Fibroblast of skin of back (primary cell): ENCODE data around the gene INSR. TPM values are rescaled to one million over a fixed set of nuclear protein-coding genes. Genes with fewer than 3 reads are reported as not detected.
A peak's percentile ranks its signal among the peaks of the same experiment; 100 is the strongest.
"Not testable (repeated sequence)": the region's sequence is repeated elsewhere in the genome, so short reads cannot be mapped to it uniquely, and the experiment has no call there.

Experiments used
- DNase-seq: peaks from one replicate; pipeline ENCODE4 v3.0.0-alpha.2; 2013
- polyA plus RNA-seq, 2 experiments: library from polyadenylated mRNA; unstranded; fragments of 120-200 nt; gene quantifications; one replicate each; pipeline ENCODE4 v1.2.1, GENCODE V29; 2013; ENCODE audit not compliant: insufficient read length in 2 of 2

INSR gene
- polyA plus RNA-seq (2013, experiment 1 of 2; ENCODE audit: insufficient read length) = 5.3 TPM
- polyA plus RNA-seq (2013, experiment 2 of 2; ENCODE audit: insufficient read length) = 9.8 TPM

DNA sequence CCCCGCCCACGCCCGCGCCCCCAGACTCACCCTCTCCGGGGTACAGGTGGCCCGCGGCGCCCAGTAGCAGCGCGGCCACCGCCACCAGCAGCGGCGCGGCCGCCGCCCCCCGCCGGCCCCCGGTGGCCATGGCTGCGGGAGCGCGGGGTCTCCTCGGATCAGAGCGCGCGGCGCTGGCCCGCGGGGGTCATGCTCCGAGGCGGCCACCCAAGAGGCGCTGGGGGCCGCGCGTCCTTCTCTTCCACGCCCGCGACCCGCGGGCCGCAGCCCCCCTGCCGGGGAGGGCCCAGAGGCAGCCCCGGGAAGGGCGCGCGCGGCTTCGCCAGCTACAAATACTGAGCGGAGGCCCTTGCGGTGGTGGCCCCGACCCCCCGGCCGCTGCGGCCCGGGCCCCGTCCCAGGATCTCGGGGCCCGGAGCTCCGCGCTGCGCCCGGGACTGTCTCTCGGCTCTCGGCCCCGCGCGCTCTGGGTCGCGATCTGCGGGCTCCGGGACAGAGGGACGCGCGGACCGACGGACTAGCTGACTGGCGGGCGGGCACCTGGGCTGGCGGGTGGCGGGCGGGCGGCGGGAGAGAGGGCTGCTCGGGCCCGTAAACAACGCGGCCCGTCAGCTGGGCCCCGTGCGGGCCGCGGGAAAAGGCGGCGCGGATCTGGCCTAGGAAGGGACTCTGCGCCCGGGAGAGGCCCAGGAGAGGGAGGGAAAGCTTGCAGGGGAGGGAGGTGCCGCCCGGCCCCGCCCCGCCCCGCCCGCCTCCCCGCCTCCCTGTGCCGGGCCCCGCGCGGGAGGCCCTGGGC lies at the start of gene INSR:
Gene INSR (minus strand): TSS at position 653 of the 796 bp plus-strand sequence. CDS start 523 bp downstream, at position 130.
- DNase-seq = peak; percentile 90

- no peak for DNase-seq
These were observed 47.9 kb upstream of the INSR start for GRCh38 chr19:7342143-7342542.

DNA sequence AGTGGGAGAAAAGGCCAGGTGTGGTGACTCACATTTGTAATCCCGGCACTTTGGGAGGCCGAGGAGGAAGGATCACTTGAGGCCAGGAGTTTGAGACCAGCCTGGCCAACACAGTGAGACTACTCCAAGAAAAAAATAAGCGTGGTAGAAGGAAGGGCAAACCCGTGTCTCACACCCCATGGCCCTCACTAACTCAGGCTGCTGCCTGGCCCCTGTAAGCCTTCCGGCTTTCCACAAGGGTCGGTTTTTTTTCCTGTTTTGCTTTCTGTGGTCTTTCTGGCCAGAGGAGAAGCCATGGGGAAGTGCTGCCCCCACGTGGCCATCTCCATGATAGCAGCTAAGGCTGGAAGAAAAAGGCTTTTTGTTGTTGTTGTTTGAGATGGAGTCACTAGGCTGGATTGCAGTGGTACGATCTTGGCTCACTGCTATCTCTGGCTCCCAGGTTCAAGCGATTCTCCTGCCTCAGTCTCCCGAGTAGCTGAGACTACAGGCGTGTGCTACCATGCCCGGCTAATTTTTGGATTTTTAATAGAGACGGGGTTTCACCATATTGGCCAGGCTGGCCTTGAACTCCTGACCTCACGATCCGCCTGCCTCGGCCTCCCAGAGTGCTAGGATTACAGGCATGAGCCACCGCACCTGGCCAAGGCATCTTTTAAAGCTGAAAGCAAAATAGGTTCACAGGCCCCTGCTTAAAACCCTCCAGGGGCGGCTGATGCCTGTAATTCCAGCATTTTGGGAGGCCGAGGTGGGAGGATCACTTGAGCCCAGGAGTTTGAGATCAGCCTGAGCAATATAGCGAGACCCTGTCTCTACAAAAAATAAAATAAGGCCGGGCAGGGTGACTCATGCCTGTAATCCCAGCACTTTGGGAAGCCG lies 47.0 kb upstream of the INSR start:
- peak; percentile 73 for DNase-seq

DNA sequence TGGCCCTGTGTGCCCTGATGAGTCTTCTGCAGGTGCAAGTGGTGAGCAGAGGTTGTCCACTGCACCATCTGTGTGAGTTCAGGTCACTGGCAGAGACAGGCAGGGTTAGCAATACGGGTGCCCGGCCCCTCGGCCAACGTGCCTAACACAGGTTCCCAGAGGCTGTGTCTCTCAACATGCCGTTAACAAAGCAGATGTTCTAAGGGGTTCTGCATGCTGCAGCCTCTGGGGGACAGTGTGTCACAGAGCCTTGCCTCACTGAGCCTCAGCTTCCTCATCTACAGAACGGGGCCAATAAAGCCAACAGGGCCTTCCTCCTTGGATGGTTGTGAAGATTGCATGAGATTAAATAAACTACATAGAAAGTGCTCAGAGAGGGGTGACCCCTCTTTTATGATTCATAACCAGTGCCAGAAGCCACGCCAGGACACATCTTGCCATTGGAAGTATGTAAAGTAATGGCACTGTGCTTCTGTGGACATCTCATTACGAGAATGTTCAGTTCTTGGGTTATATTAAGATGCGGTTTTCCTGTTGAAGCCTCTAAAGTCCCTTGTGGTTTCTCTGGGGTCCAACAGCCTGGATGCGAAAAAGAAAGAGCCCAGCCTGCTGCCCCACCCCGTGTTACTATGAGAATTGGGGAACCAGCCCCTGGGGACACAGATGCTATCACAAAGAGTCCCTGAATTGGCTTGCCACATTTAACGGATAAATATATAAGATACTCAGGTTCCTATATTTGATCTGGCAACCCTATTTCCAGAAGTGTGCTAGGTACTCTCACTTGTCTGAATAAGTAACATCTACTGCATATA lies 43.4 kb upstream of the INSR start:
- no peak for DNase-seq

DNA sequence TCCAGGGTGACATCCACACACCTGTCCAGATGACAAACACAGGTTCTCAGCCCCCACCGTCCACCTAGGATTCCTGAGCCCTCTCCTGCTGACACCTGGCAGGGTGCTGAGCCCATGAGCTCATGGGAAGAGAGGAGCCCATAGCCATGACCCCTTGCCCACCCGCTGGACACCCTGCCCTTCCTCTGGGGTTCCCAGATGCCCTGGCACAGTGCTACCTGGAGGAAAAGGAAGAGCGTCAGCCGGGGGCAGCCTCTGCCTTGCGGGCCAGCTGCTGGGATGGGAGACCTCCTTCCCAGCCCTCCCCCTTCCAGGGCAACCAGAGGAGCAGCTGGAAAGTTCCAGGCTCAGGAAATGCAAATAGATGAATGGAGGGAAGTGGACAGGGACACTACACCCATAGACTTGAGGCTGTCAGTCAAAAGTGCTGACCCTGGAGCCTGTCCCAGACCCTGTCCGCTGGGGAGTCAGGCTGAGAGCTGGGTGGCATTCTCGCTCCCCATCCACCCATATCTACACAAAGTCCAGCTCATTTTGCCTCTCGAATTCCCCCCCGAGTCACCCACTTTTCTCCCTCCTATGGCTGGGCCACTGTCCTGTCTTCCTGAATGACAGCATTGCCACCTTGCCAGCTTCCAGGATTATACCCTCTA lies 42.2 kb upstream of the INSR start:
- no peak for DNase-seq

GRCh38 chr19:7333198-7334118 lies 39.2 kb upstream of the INSR start:
- DNase-seq = no peak

- DNase-seq = no peak
These were observed 37.2 kb upstream of the INSR start for GRCh38 chr19:7331446-7331845.

DNA sequence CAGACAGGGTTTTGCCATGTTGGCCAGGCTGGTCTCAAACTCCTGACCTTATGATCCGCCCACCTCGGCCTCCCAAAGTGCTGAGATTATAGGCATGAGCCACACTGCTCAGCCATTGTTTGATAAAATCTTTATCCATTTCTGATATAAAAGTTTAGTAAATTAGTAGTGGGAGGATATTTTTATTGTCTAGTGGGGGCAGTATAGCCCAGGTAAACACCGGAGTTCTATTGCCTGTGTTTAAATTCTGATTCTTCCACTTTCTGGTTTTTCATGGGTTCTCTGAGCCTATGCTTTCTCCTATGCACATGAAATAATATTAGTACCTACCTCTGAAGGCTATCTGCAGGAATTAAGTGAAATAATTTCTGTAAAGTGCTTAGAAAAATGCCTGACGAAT lies 34.4 kb upstream of the INSR start:
- no peak for DNase-seq

DNA sequence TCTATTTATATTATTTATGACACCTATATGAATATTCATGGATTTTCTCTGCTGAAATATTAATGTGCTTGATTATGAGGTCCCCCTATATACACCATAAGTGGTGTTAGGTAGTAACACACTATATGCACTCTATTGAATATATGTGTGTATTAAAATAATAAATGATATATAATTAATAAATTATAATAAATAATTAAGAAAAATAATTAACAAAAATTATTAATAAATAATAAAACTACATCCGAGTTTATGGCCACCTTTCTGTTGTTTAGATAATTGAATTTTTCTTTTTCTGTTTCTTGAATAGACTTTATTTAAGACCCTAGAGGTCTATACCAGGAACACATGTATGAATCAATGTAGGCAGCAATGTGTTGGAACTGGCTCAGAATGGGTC lies 33.6 kb upstream of the INSR start:
- no peak for DNase-seq

DNA sequence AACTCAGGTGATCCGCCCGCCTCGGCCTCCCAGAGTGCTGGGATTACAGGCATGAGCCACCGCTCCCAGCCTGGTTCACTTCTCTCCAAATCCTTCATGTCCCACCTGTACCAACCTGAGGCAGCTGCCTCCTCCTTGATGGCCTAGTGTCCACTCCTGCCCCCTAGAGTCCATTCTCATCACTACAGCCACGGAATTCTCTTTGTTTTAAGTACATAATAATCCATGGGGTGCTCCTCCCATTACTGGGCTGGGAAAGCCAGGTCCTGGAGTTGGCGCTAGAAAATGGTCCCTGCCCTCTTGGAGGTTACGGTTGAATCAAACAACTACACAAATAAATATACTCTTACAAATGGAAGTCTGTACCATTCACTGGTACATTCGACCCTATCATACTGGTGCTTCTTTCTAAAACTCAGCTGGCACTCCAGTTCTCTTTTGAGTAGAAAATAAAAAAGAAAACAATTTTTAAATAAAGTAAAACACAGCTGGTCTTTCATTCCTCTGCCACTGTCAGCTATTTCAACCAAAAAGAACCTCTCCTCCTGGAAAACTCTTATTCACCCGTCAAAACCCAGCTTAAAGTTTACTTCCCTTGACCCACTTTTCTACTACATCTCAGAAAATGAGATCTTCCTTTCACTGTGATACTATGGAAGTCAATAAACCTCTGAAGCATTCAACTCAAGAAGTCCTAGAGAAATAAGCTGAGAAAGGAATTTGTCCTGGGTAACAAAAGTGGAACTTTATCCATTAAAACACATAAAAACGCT lies 32.1 kb upstream of the INSR start:
- DNase-seq = no peak

- DNase-seq = no peak
These were observed 24.0 kb upstream of the INSR start for GRCh38 chr19:7318176-7318575.

- no peak for DNase-seq
These were observed 18.6 kb upstream of the INSR start for GRCh38 chr19:7312816-7313215.

GRCh38 chr19:7311911-7312310 lies 17.7 kb upstream of the INSR start:
- no peak for DNase-seq

DNA sequence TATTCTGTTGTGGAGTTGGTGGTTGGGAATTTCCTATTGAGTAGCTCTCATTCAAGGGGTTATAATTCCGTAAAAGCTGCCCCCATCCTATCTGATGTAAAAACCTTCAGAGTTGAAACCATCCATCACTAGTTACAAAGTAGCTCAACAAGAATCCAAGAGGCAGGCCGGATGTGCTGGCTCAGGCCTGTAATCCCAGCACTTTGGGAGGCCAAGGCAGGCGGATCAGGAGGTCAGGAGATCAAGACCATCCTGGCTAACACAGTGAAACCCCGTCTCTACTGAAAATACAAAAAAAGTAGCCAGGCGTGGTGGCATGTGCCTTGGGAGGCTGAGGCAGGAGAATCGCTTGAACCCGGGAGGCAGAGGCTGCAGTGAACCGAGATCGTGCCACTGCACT lies 14.1 kb upstream of the INSR start:
- DNase-seq = not testable (repeated sequence)

DNA sequence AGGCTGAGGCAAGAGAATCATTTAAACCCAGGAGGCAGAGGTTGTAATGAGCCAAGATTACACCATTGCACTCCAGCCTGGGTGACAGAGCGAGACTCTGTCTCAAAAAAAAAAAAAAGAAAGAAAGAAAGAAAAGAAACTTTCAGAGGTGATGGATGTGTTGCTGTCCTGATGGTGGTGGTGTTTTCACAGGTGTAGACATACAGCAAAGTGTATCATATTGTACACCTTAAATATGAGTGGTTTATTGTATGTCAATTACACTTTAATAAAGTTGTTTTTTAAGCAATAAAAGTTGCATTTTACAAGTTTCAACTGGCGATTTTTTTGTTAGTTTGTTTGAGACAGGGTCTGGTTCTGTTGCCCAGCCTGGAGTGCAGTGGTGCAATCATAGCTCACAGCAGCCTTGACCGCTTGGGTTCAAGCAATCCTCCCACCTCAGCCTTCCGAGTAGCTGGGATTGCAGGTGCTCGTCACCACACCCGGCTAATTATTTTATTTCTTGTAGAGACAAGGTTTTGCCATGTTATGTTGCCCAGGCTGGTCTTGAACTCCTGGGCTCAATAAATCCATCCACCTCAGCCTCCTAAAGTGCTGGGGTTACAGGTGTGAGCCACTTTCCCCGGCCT lies 13.5 kb upstream of the INSR start:
- DNase-seq = no peak

DNA sequence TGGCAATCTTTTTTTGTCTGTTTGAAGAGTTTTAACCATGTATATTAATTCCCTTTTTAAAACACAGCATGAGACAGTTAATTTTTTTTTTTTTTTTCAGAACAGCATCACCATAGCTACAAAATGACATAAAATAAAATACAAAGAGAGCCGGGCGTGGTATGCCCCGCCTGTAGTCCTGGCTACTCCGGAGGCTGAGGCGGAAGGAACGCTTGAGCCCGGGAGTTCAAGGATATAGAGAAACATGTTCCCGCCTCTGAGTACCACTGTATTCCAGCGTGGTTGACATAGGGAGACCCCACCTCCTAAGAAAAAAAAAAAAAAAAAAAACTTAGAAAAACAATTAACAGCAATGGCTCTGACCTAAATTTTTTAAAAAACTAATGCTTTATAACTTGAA lies 10.0 kb upstream of the INSR start:
- DNase-seq = no peak

GRCh38 chr19:7303470-7303869 lies 9.3 kb upstream of the INSR start:
- no peak for DNase-seq

DNA sequence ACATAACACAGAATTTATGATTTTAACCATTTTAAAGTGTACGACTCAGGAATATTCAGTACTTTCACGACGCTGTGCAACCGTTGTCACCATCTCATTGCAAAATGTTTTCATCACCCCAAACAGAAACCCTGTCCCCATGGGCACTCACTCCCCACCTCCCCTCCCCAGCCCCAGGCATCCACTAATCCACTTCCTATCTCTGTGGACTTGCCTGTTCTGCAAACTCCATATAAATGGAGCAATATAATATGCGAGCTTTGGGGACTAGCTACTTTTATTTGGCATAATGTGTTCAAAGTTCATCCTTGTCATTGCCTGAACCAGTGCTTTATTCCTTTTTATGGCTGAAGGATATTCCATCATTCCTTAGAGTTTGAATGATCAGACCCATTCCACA lies 7.3 kb upstream of the INSR start:
- DNase-seq = no peak

GRCh38 chr19:7297742-7298141 lies 3.5 kb upstream of the INSR start:
- no peak for DNase-seq
